PC-9 (cell line): ENCODE data around the gene PSMD6. TPM values are rescaled to one million over a fixed set of nuclear protein-coding genes. Genes with fewer than 3 reads are reported as not detected.

Experiments used
- BruUV-seq: library from RNA; stranded (reverse); fragments of 400-500 nt; replicated peaks from 2 replicates; lab custom pipeline; 2021; lab: Mats Ljungman, UMichigan
- CTCF ChIA-PET: fragments of 300-600 bp; sonication (Branson Sonifier 250); formaldehyde crosslinking; loops from one replicate; lab custom pipeline; 2022; ENCODE audit warnings: antibody characterized with exemption; lab: Charles Lee
- POLR2A ChIA-PET: fragments of 300-600 bp; sonication (Branson Sonifier 250); formaldehyde crosslinking; loops from one replicate; lab custom pipeline; 2022; ENCODE audit warnings: antibody characterized with exemption; ENCODE audit not compliant: unreplicated experiment; lab: Charles Lee
- DNase-seq, 2 experiments: peaks; one replicate each; pipeline versions ENCODE4 v3.0.0 to v3.0.0-alpha.2; 2015 to 2022; ENCODE audit warnings: mixed read lengths in 1 of 2
- H2AFZ ChIP-seq: fragments of 200-600 bp; sonication (generic); 2 replicates; pipeline ENCODE4 v1.8.1; 2017; ENCODE audit warnings: antibody characterized with exemption
- H3F3A ChIP-seq: fragments of 200-600 bp; sonication (generic); 2 replicates; pipeline ENCODE4 v1.8.1; 2017; ENCODE audit warnings: antibody characterized with exemption, mild to moderate bottlenecking, low read depth; ENCODE audit not compliant: insufficient read depth
- H3K27ac ChIP-seq: fragments of 200-600 bp; sonication (generic); 2 replicates; pipeline ENCODE4 v1.6.1; 2016; ENCODE audit warnings: mixed run types
- H3K27me3 ChIP-seq: fragments of 200-600 bp; sonication (generic); 2 replicates; pipeline ENCODE4 v1.6.1; 2016; ENCODE audit warnings: low read depth, mixed run types; ENCODE audit not compliant: insufficient read depth
- H3K36me3 ChIP-seq: fragments of 200-600 bp; sonication (generic); 2 replicates; pipeline ENCODE4 v1.6.1; 2016; ENCODE audit warnings: low read depth, mixed run types
- H3K4me1 ChIP-seq: fragments of 200-600 bp; sonication (generic); replicated peaks from 2 replicates; pipeline ENCODE4 v1.6.1; 2016; ENCODE audit warnings: mixed run types; ENCODE audit not compliant: insufficient read depth
- H3K4me2 ChIP-seq: fragments of 200-600 bp; sonication (generic); 2 replicates; pipeline ENCODE4 v1.6.1; 2017; ENCODE audit warnings: mixed run types
- H3K4me3 ChIP-seq: fragments of 200-600 bp; sonication (generic); 2 replicates; pipeline ENCODE4 v1.6.1; 2016; ENCODE audit warnings: mixed run types
- H3K79me2 ChIP-seq: fragments of 200-600 bp; sonication (generic); 2 replicates; pipeline ENCODE4 v1.6.1; 2017; ENCODE audit warnings: low read depth, mixed run types
- H3K9me2 ChIP-seq: fragments of 200-600 bp; sonication (generic); 2 replicates; pipeline ENCODE4 v1.8.1; 2017; ENCODE audit warnings: mild to moderate bottlenecking; ENCODE audit not compliant: insufficient read depth
- H3K9me3 ChIP-seq: fragments of 200-600 bp; sonication (generic); 2 replicates; pipeline ENCODE4 v1.8.1; 2016; ENCODE audit warnings: low read depth; ENCODE audit not compliant: insufficient read depth
- H4K20me1 ChIP-seq: fragments of 200-600 bp; sonication (generic); 2 replicates; pipeline ENCODE4 v1.8.1; 2017; ENCODE audit not compliant: insufficient read depth
- CTCF ChIP-seq: fragments of 200-600 bp; sonication (generic); conservative IDR thresholded peaks from 2 replicates; pipeline ENCODE4 v1.6.1; 2017; ENCODE audit warnings: mixed run types, antibody characterized with exemption, mild to moderate bottlenecking, moderate library complexity
- EZH2 ChIP-seq: fragments of 200-600 bp; sonication (generic); IDR thresholded peaks from 2 replicates; pipeline ENCODE4 v1.8.0; 2017; ENCODE audit warnings: antibody characterized with exemption, low read depth
- intact Hi-C: fragments of 100-400 bp; cut with micrococcal nuclease; formaldehyde crosslinking; loops from one replicate; pipeline ENCODE4 v1.10.0; 2022; ENCODE audit not compliant: unreplicated experiment
- total RNA-seq: library from RNA; stranded (reverse); gene quantifications from 2 replicates; pipeline ENCODE4 v1.2.3, GENCODE V29; 2021

PSMD6 gene
- total RNA-seq, 1 experiment from 2014 or later, result 68.8 TPM

GRCh38 chr3:63968612-63969350 is 54.5 kb downstream of the PSMD6 start:
- Histone ChIP-seq H3F3A (no peaks in the 10 kb centered on the region), H3K4me1 (no peaks in the 10 kb centered on the region), H3K27ac (no peak overlapping the region), H2AFZ (no peak overlapping the region), H3K27me3 (no peaks in the 10 kb centered on the region), H3K4me2 (no peak overlapping the region), H4K20me1 (peaks cover 8% of the 10 kb centered on the region; the same call in 1 of the 2 replicates), H3K36me3 (no peaks in the 10 kb centered on the region), H3K9me2 (no peaks in the 10 kb centered on the region), H3K4me3 (no peak overlapping the region), H3K9me3 (no peaks in the 10 kb centered on the region), H3K79me2 (peaks cover 4% of the 10 kb centered on the region; the same call in 1 of the 2 replicates)
- CTCF ChIA-PET, result no interaction called here
- BruUV-seq, result no TSS peak
- POLR2A ChIA-PET, result interaction anchor here (0.6 kb wide), 1 partner anchor 9 kb away, joined by 8 read pairs; no protein-coding TSS in a partner anchor
- peak in 1 of 2 experiments; percentile 53 for DNase-seq
- TF ChIP-seq CTCF (no peak), EZH2 (no peak)
- intact Hi-C loops, result no loop called here

- Histone ChIP-seq H3K4me3 (no peak overlapping the region), H3K9me3 (no peaks in the 10 kb centered on the region), H3K36me3 (no peaks in the 10 kb centered on the region), H2AFZ (no peak overlapping the region), H3K4me1 (no peaks in the 10 kb centered on the region), H4K20me1 (peaks cover 8% of the 10 kb centered on the region; the same call in 1 of the 2 replicates), H3K4me2 (no peak overlapping the region), H3K9me2 (no peaks in the 10 kb centered on the region), H3K79me2 (peaks cover 4% of the 10 kb centered on the region; the same call in 1 of the 2 replicates), H3K27ac (no peak overlapping the region), H3F3A (no peaks in the 10 kb centered on the region), H3K27me3 (no peaks in the 10 kb centered on the region)
- no TSS peak for BruUV-seq
- no peak for DNase-seq
- intact Hi-C loops, result no loop called here
- TF ChIP-seq CTCF (no peak), EZH2 (no peak)
- ChIA-PET CTCF (no interaction called here), POLR2A (interaction anchor here (0.6 kb wide), 1 partner anchor 9 kb away, joined by 8 read pairs; no protein-coding TSS in a partner anchor)
Measured at GRCh38 chr3:63967675-63968611, 55.4 kb downstream of the PSMD6 start.

- no peak for DNase-seq
- H3K27ac ChIP-seq, result no peak overlapping the region
- H3K9me3 ChIP-seq, result no peaks in the 10 kb centered on the region
- ChIA-PET CTCF (interaction anchor here (0.6 to 0.7 kb wide), 2 partner anchors 52 to 59 kb away, joined by 3 to 19 read pairs; no protein-coding TSS in a partner anchor), POLR2A (no interaction called here)
- no peaks in the 10 kb centered on the region for H3K36me3 ChIP-seq
- BruUV-seq, result no TSS peak
- no peak overlapping the region for H2AFZ ChIP-seq
- H3F3A ChIP-seq, result no peaks in the 10 kb centered on the region
- peaks cover 8% of the 10 kb centered on the region; the same call in 1 of the 2 replicates for H4K20me1 ChIP-seq
- no peaks in the 10 kb centered on the region for H3K27me3 ChIP-seq
- no peaks in the 10 kb centered on the region for H3K4me1 ChIP-seq
- H3K79me2 ChIP-seq, result peaks cover 8% of the 10 kb centered on the region; the same call in 1 of the 2 replicates
- H3K9me2 ChIP-seq, result no peaks in the 10 kb centered on the region
- H3K4me2 ChIP-seq, result no peak overlapping the region
- no peak for TF ChIP-seq CTCF
- TF ChIP-seq EZH2, result no peak
- intact Hi-C loops, result no loop called here
- no peak overlapping the region for H3K4me3 ChIP-seq
Measured at GRCh38 chr3:63966871-63967270, 56.4 kb downstream of the PSMD6 start.
